Measurements from ENCODE around the gene ELAVL4.

GRCh38 chr1:50148142-50148923 lies 39.6 kb downstream of the ELAVL4 start:
- TF ChIP-seq CTCF (conservative IDR thresholded peaks at IDR 0.05 in 1 of 2, IDR thresholded peaks at IDR 0.05 in 1 of 2; ENCODE audit: low read depth in 1 of 2, low read length in 2 of 2) (no peak), EZH2 (IDR thresholded peaks at IDR 0.05; ENCODE audit: low read length, missing control alignments) (no peak)
